Aorta (tissue), 5 donors: Measurements from ENCODE around the gene SLA2. TPM values are rescaled to one million over a fixed set of nuclear protein-coding genes. Genes with fewer than 3 reads are reported as not detected.

Experiments
- ATAC-seq: fragments of 200-7000 bp; cut with Tn5 transposase; one replicate; pipeline ENCODE4 v1.9.1; 2022; ENCODE audit warnings: moderate library complexity; ENCODE audit not compliant: low FRiP score
- DNase-seq, 2 donors: peaks; one replicate each; pipeline ENCODE4 v3.0.0-alpha.2; 2020
- H3K27ac ChIP-seq, 2 donors: one replicate each; pipeline ENCODE4 v1.5.1; 2013; ENCODE audit warnings: low read length in 2 of 2, mild to moderate bottlenecking in 2 of 2, moderate library complexity in 2 of 2, control low read depth in 1 of 2, inconsistent platforms in 1 of 2, low read depth in 1 of 2
- H3K27me3 ChIP-seq, 2 donors: one replicate each; pipeline ENCODE4 v1.6.1; 2013; ENCODE audit warnings: control low read depth in 1 of 2, low read length in 1 of 2, mild to moderate bottlenecking in 1 of 2, moderate library complexity in 1 of 2; ENCODE audit not compliant: insufficient read depth in 2 of 2, control insufficient read depth in 1 of 2
- H3K36me3 ChIP-seq, 2 donors: one replicate each; pipeline ENCODE4 v1.6.1; 2013; ENCODE audit warnings: control low read depth in 1 of 2, low read length in 1 of 2, mild to moderate bottlenecking in 1 of 2; ENCODE audit not compliant: insufficient read depth in 2 of 2, control insufficient read depth in 1 of 2
- H3K4me1 ChIP-seq, 2 donors: one replicate each; pipeline ENCODE4 v1.6.1; 2013; ENCODE audit warnings: low read length in 2 of 2, control low read depth in 1 of 2, mild to moderate bottlenecking in 1 of 2, moderate library complexity in 1 of 2; ENCODE audit not compliant: insufficient read depth in 2 of 2, control insufficient read depth in 1 of 2
- H3K4me3 ChIP-seq, 2 donors: one replicate each; pipeline ENCODE4 v1.5.1; 2013; ENCODE audit warnings: low read length in 2 of 2, control low read depth in 1 of 2, mild to moderate bottlenecking in 1 of 2
- H3K9me3 ChIP-seq: one replicate; pipeline ENCODE4 v1.6.1; 2013; ENCODE audit warnings: mild to moderate bottlenecking, low read length; ENCODE audit not compliant: control insufficient read depth
- whole genome bisulfite sequencing, 2 donors: extraction: QIAGEN DNeasy Blood & Tissue Kit; methylation state at CpG; one replicate each; pipeline ENCODE4 v1.1.7; 2013; 5-methylcytosine and 5-hydroxymethylcytosine counted together
- intact Hi-C, 2 donors: fragments of 100-400 bp; cut with DNase I; formaldehyde crosslinking; loops; one replicate each; pipeline versions ENCODE4 v1.14.2 to v1.15.0; 2022
- polyA plus RNA-seq, 2 donors: library from polyadenylated mRNA; stranded (reverse); fragments of 200-250 nt; gene quantifications; one replicate each; pipeline ENCODE4 v1.2.3, GENCODE V29; 2013
- total RNA-seq, 2 donors: library from RNA; stranded (reverse); fragmentation: NEBNext Ultra II Directional; extraction: Animal tissue kit (Norgen Biotek cat#: 25700); gene quantifications; one replicate each; pipeline ENCODE4 v1.2.1, GENCODE V29; 2021
- donor health status: healthy with polysubstance abuse.
- donor health status: Bipolar disorder and iron deficiency.
- donor health status: DM: no; HTN: no; CAD: no.
- donor health status: DM: no; HTN: no; CAD: no.
- donor health status: DM: yes; HTN: yes; CAD: no.

Gene SLA2
- total and polyA plus RNA-seq, 4 donors: 0.13 to 1.0 (median 0.99) TPM; not detected in 1

DNA sequence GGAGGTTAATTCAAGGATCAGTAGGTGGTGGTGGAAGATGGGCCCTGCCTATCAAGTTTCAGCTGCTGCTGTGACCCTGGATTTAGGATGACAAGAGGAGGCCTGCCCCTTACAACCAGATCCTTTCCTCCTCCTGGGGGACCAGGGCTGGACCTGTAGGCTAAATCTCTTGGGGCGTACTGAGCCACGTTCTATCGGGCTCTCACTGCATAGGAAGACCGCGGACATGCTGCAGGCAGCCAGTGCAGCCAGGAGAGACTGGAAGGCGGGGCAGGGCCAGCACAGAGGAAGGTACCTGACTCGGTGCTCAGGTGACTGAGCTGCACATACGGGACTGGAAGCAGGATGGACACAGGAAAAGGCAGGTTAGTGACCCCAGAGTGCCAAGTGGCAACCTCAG is 8.5 kb upstream of the SLA2 start:
- 94% methylated on average over 8 of the region's 8 CpGs for WGBS, 2 donors
- ATAC-seq: no peak

DNA sequence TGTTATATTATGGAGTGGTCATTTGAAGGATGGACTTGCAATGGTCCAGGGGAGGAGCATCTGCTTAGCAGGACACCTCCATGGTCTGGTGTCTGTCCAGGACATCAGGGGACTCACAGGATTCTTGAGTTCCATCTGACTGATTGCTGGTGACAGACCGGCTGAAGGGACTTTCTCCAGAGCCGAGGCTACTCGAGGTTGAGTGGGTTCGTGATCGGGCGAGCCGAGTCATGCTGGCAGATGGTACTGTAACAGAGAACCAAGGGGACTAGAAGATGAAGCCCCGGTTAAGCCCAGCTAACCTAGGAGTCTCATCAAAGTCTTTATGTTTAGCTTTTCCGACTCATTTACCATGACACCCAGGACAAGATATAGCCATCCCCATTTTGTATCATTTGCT is 7.5 kb upstream of the SLA2 start:
- H3K4me3 ChIP-seq: no peak overlapping the region
- ATAC-seq (no peak), DNase-seq (no peak)
- H3K9me3 ChIP-seq: no peaks in the 10 kb centered on the region
- H3K27me3 ChIP-seq: no peaks in the 10 kb centered on the region
- H3K4me1 ChIP-seq: no peaks in the 10 kb centered on the region
- H3K36me3 ChIP-seq: peaks cover 0 to 10% of the 10 kb centered on the region in 2 donors
- 88 to 89% methylated on average over 9 of the region's 9 CpGs for WGBS, 2 donors
- intact Hi-C loops: no loop called here
- H3K27ac ChIP-seq: no peak overlapping the region

More for the DNA sequence above, 8.5 kb upstream of the SLA2 start:
- Histone ChIP-seq H3K4me3 (no peak overlapping the region), H3K27ac (no peak overlapping the region), H3K4me1 (no peaks in the 10 kb centered on the region), H3K36me3 (peaks cover 0 to 10% of the 10 kb centered on the region in 2 donors), H3K9me3 (no peaks in the 10 kb centered on the region), H3K27me3 (no peaks in the 10 kb centered on the region)
- DNase-seq: no peak
- intact Hi-C loops: no loop called here

DNA sequence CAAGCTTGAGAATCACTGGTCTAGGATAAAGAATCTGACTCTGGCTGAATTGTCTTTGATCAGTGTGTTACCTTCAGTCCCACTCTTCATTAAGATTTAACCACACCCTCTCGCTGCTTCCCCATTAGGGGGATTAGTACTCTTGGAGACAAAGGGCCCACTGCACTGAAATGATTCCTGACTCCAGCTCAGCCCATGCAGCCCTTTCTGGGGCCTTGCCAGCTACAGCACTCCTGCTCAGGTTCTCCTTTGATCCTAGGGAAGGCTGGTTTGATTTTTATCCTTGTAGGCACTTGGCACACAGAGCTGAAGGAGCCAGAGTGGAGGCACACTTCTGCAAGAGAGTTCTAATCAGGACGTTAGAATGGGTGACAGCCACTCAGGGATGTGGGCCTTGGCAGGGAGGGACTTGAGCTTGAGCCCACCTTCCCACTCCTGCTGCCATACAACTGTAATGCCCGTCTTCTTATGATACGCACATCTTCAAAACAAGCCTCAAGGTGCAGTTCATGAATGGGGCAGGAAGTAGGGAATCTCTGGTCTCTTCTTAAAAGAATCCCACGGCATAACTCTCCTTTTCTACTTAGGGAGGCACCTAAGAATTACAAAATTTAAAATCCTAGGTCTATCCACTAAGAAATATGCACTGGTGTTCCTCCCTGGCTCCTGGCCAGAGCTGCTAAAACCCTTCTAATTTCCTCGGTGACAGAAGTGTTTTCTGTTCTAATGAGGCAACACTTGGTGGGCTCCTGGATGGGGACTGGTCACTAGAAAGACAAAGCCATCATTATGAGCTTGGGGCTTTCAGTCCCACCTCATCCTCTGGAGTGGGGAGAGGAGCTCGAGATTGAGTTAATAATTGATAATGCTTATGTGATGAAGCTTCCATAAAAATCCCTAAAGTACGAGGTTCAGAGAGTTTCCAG is 1.5 kb upstream of the SLA2 start:
- no peak for ATAC-seq

DNA sequence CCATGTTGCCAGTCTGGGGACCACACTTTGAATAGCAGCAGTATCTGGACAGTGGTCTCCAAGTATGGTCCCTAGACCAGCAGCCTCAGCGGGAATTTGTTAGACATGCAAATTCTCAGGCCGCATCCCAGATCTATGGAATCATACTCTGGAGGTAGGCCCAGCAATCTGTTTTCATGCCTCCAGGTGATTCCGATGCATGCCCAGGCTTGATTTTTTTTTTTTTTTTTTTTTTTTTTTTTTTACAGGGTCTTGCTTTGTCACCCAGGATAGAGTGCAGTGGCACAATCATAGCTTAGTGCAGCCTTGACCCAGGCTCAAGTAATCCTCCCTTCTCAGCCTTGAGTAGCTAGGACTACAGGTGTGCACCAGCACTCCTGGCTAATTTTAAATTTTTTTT is 682 bp upstream of the SLA2 start:
- 78 to 84% methylated on average over 3 of the region's 3 CpGs for WGBS, 2 donors
- intact Hi-C loops: no loop called here
- no peak for DNase-seq

More for the DNA sequence above, 1.5 kb upstream of the SLA2 start:
- no peak overlapping the region for H3K4me3 ChIP-seq
- no peak overlapping the region for H3K27ac ChIP-seq
- peaks cover 0 to 5% of the 10 kb centered on the region in 2 donors for H3K36me3 ChIP-seq
- intact Hi-C loops: no loop called here
- DNase-seq: no peak
- no peaks in the 10 kb centered on the region for H3K9me3 ChIP-seq
- H3K4me1 ChIP-seq: no peaks in the 10 kb centered on the region
- no peaks in the 10 kb centered on the region for H3K27me3 ChIP-seq
- 66 to 67% methylated on average over 8 of the region's 8 CpGs for WGBS, 2 donors

DNA sequence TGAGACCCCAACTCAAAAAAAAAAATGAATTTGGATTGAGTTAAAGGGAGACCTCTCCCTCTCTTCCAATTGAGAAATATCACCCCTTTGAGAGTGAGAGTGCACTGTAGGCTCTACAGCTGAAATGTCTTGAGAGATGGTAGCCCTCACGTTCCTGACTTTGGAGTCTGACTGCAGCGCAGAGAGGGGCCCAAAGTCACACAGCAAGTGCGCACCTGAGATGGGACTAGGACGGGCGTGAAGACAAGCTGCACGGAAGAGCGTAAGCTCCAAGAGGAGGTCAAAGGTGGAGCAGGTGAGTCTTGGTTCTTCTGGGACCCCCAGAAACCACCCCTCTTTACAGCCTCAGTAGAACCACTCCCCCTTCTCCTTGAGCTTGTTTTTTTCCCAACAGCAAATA is 643 bp downstream of the SLA2 start:
- no peak overlapping the region for H3K4me3 ChIP-seq
- intact Hi-C loops: no loop called here
- no peaks in the 10 kb centered on the region for H3K36me3 ChIP-seq
- no peak overlapping the region for H3K27ac ChIP-seq
- DNase-seq (no peak), ATAC-seq (no peak)
- H3K27me3 ChIP-seq: no peaks in the 10 kb centered on the region
- H3K9me3 ChIP-seq: no peaks in the 10 kb centered on the region
- no peaks in the 10 kb centered on the region for H3K4me1 ChIP-seq
- WGBS, 2 donors: 91 to 94% methylated on average over 7 of the region's 7 CpGs

More for the DNA sequence above, 682 bp upstream of the SLA2 start:
- no peak overlapping the region for H3K4me3 ChIP-seq
- H3K27me3 ChIP-seq: no peaks in the 10 kb centered on the region
- no peaks in the 10 kb centered on the region for H3K4me1 ChIP-seq
- H3K27ac ChIP-seq: no peak overlapping the region
- H3K36me3 ChIP-seq: peaks cover 0 to 5% of the 10 kb centered on the region in 2 donors
- no peaks in the 10 kb centered on the region for H3K9me3 ChIP-seq
- no peak for ATAC-seq

DNA sequence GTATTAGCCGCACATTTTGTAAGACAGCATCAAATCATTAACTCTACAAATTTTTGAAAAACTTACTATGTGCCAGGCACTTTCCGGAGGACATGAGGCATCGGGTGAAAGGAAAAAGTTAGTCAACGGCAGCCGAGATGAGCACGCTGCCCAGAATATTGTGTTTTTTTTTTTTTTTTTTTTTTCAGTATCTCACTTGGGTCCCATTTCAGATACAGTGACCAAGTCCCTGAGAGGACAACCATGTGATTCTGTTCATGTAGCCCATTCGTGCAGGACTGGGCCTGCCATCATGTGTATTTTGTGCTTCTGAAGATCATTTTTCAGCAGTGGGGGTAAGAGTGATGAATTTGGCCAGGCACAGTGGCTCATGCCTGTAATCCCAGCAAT is 1.3 kb downstream of the SLA2 start:
- intact Hi-C loops: no loop called here
- DNase-seq (no peak), ATAC-seq (no peak)
- H3K9me3 ChIP-seq: no peaks in the 10 kb centered on the region
- no peaks in the 10 kb centered on the region for H3K27me3 ChIP-seq
- 61 to 65% methylated on average over 7 of the region's 7 CpGs for WGBS, 2 donors
- H3K4me3 ChIP-seq: no peak overlapping the region
- no peak overlapping the region for H3K27ac ChIP-seq
- no peaks in the 10 kb centered on the region for H3K36me3 ChIP-seq
- no peaks in the 10 kb centered on the region for H3K4me1 ChIP-seq

DNA sequence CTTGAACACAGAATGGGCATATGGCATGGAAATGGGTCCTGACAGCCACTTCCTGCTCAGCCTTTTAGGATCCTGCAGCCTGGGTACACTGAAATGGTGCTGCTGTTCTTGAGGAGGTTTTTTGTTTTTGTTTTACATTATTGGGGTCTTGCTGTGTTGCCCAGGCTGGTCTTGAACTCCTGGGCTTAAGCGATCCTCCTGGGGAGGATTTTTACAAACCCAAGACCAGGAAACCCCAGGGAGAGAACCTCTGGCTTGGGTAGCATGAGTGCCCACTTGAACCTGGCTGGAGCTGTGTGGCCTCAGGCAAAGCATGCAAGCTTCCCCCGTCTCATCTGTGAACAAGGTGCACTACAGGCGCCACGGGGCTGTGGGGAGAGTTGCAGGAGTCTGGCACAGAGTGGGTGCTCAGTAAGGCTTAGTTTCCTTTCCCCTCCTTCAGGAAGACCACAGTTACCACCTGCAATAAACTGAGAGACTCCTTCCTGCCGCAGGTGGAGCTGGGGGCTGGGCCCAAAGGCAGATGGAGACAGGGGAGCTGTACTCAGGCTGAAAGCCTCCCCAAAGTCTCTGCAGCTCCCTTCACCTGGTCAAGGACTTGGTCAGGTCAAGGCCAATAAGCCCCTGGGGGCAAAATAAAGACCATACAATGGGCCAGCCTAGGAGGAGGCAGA is 1.8 kb downstream of the SLA2 start:
- H3K9me3 ChIP-seq: no peaks in the 10 kb centered on the region
- intact Hi-C loops: no loop called here
- H3K27ac ChIP-seq: no peak overlapping the region

DNA sequence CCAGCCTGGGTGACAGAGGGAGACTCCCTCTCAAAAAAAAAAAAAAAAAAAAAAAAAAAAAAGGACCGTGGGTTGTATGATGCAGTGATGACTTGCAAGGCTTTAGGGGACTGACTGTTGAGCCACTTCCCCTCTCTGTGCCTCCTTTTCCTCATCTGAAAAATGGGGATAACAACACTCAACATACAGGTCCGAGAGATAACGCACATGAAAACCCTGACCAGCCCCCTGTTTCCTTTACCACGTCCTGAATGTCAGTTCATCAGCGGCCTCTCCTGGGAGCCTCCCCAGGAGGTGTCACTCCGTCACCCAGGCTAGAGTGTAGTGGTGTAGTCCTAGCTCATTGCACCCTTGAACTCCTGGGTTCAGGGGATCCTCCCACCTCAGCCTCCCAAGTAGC is 3.9 kb downstream of the SLA2 start:
- DNase-seq (no peak), ATAC-seq (no peak)
- 84 to 87% methylated on average over 6 of the region's 6 CpGs for WGBS, 2 donors
- no peaks in the 10 kb centered on the region for H3K4me1 ChIP-seq
- no peaks in the 10 kb centered on the region for H3K27me3 ChIP-seq
- no peak overlapping the region for H3K27ac ChIP-seq
- H3K4me3 ChIP-seq: no peak overlapping the region
- no peaks in the 10 kb centered on the region for H3K36me3 ChIP-seq
- no peaks in the 10 kb centered on the region for H3K9me3 ChIP-seq
- intact Hi-C loops: no loop called here

More for the DNA sequence above, 1.8 kb downstream of the SLA2 start:
- Histone ChIP-seq H3K4me3 (no peak overlapping the region), H3K4me1 (no peaks in the 10 kb centered on the region), H3K36me3 (no peaks in the 10 kb centered on the region), H3K27me3 (no peaks in the 10 kb centered on the region)
- DNase-seq (peak in 1 of 2 donors; percentile 22), ATAC-seq (no peak)
- WGBS, 2 donors: 73 to 78% methylated on average over 5 of the region's 5 CpGs

DNA sequence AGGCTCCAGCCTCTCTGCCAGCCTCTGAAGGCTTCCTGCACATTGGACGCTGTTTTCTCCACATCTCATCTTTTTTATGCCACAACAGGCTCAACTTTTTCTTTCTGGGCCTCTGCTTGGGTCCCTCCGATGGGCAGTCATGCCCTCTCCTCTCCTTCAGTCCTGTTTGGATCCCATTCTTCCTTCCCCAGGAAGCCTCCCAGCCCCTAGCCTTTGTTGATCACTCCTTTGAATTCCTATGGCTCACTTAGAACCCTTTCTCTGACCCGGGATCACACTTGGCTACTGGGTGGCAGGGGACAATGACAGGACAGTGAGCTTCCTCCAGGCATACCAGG is 4.5 kb downstream of the SLA2 start:
- H3K4me3 ChIP-seq: no peak overlapping the region
- no peaks in the 10 kb centered on the region for H3K9me3 ChIP-seq
- ATAC-seq (no peak), DNase-seq (no peak)
- intact Hi-C loops: no loop called here
- H3K36me3 ChIP-seq: no peaks in the 10 kb centered on the region
- no peak overlapping the region for H3K27ac ChIP-seq
- H3K27me3 ChIP-seq: no peaks in the 10 kb centered on the region
- 85 to 87% methylated on average over 3 of the region's 3 CpGs for WGBS, 2 donors
- H3K4me1 ChIP-seq: no peaks in the 10 kb centered on the region
